ENCODE data around the gene ADAM22.

The ADAM22 gene

GRCh38 chr7:88042803-88043202, 108.8 kb downstream of the ADAM22 start:
- no peak for DNase-seq
- H3K4me3 ChIP-seq (ENCODE audit: low read depth in 1 of 2, low read length in 2 of 2) = no peak overlapping the region
- no peaks in the 10 kb centered on the region for H3K36me3 ChIP-seq (ENCODE audit: insufficient read depth, low read length)
- TF ChIP-seq EZH2 (IDR thresholded peaks at IDR 0.05; ENCODE audit: borderline replicate concordance, low read depth, low read length, severe bottlenecking) (no peak), CTCF (IDR thresholded peaks at IDR 0.05; ENCODE audit: borderline replicate concordance, extremely low read depth, low read length, poor library complexity, severe bottlenecking) (no peak)
- no peak overlapping the region for H2AFZ ChIP-seq (ENCODE audit: low read depth, low read length)
- no peaks in the 10 kb centered on the region for H3K9me3 ChIP-seq (ENCODE audit: insufficient read depth, low read length, severe bottlenecking)
- H3K9ac ChIP-seq (ENCODE audit: low read depth, low read length) = no peak overlapping the region
- peaks cover 9% of the 10 kb centered on the region; the same call in 1 of the 2 replicates for H3K4me1 ChIP-seq (ENCODE audit: insufficient read depth, low read length)
- ATAC-seq (ENCODE audit: insufficient read depth, low read depth) = no peak
- H4K20me1 ChIP-seq (ENCODE audit: insufficient read depth, low read length) = no peaks in the 10 kb centered on the region
- H3K4me2 ChIP-seq (ENCODE audit: insufficient read depth, low read length) = no peak overlapping the region
- no peak overlapping the region for H3K27ac ChIP-seq (ENCODE audit: low read length)
- H3K79me2 ChIP-seq (ENCODE audit: insufficient read depth, low read length) = no peaks in the 10 kb centered on the region
- no peaks in the 10 kb centered on the region for H3K27me3 ChIP-seq (ENCODE audit: insufficient read depth, low read length, poor library complexity)

GRCh38 chr7:88044069-88044468, 110.0 kb downstream of the ADAM22 start:
- ATAC-seq (ENCODE audit: insufficient read depth, low read depth) (no peak), DNase-seq (no peak)
- TF ChIP-seq EZH2 (IDR thresholded peaks at IDR 0.05; ENCODE audit: borderline replicate concordance, low read depth, low read length, severe bottlenecking) = no peak
- no peak for TF ChIP-seq CTCF (IDR thresholded peaks at IDR 0.05; ENCODE audit: borderline replicate concordance, extremely low read depth, low read length, poor library complexity, severe bottlenecking)
- Histone ChIP-seq H3K4me3 (ENCODE audit: low read depth in 1 of 2, low read length in 2 of 2) (no peak overlapping the region), H3K4me2 (ENCODE audit: insufficient read depth, low read length) (no peak overlapping the region), H2AFZ (ENCODE audit: low read depth, low read length) (no peak overlapping the region), H3K9ac (ENCODE audit: low read depth, low read length) (no peak overlapping the region), H3K36me3 (ENCODE audit: insufficient read depth, low read length) (no peaks in the 10 kb centered on the region), H3K27me3 (ENCODE audit: insufficient read depth, low read length, poor library complexity) (no peaks in the 10 kb centered on the region), H4K20me1 (ENCODE audit: insufficient read depth, low read length) (no peaks in the 10 kb centered on the region), H3K79me2 (ENCODE audit: insufficient read depth, low read length) (no peaks in the 10 kb centered on the region), H3K27ac (ENCODE audit: low read length) (no peak overlapping the region), H3K9me3 (ENCODE audit: insufficient read depth, low read length, severe bottlenecking) (no peaks in the 10 kb centered on the region), H3K4me1 (ENCODE audit: insufficient read depth, low read length) (peaks cover 9% of the 10 kb centered on the region; the same call in 1 of the 2 replicates)

GRCh38 chr7:88046839-88047573, 113.0 kb downstream of the ADAM22 start:
- H3K27me3 ChIP-seq (ENCODE audit: insufficient read depth, low read length, poor library complexity) = no peaks in the 10 kb centered on the region
- peaks cover 6% of the 10 kb centered on the region; the same call in 1 of the 2 replicates for H3K4me1 ChIP-seq (ENCODE audit: insufficient read depth, low read length)
- no peak overlapping the region for H3K9ac ChIP-seq (ENCODE audit: low read depth, low read length)
- no peak overlapping the region for H2AFZ ChIP-seq (ENCODE audit: low read depth, low read length)
- H3K36me3 ChIP-seq (ENCODE audit: insufficient read depth, low read length) = no peaks in the 10 kb centered on the region
- no peak overlapping the region for H3K4me2 ChIP-seq (ENCODE audit: insufficient read depth, low read length)
- ATAC-seq (ENCODE audit: insufficient read depth, low read depth) = no peak
- H3K4me3 ChIP-seq (ENCODE audit: low read depth in 1 of 2, low read length in 2 of 2) = no peak overlapping the region
- no peaks in the 10 kb centered on the region for H3K79me2 ChIP-seq (ENCODE audit: insufficient read depth, low read length)
- no peaks in the 10 kb centered on the region for H3K9me3 ChIP-seq (ENCODE audit: insufficient read depth, low read length, severe bottlenecking)
- no peak for TF ChIP-seq EZH2 (IDR thresholded peaks at IDR 0.05; ENCODE audit: borderline replicate concordance, low read depth, low read length, severe bottlenecking)
- TF ChIP-seq CTCF (IDR thresholded peaks at IDR 0.05; ENCODE audit: borderline replicate concordance, extremely low read depth, low read length, poor library complexity, severe bottlenecking) = no peak
- H3K27ac ChIP-seq (ENCODE audit: low read length) = no peak overlapping the region
- H4K20me1 ChIP-seq (ENCODE audit: insufficient read depth, low read length) = no peaks in the 10 kb centered on the region
- no peak for DNase-seq
